ENCODE data around the gene SNX8.

The SNX8 gene

DNA sequence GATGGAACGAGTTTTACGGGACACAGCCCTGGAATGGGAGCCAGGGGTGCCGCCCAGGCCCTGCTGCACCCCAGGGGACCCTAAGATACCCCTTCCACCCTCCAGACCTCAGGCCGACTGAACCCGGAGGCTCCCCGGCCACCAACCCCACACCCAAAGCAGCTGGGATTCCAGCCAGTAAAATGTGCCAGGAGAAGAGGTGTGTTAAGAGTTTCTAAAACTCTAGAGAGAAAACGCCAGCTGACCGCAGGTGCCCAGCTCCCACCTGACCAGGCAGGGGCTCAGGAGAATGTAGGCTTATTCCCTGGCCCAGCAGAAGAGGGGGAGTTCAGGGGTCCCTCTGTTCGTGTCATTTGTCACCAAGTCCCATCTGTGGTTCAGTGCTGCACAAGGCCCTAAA, 54.8 kb downstream of the SNX8 start:
- no peak for DNase-seq

DNA sequence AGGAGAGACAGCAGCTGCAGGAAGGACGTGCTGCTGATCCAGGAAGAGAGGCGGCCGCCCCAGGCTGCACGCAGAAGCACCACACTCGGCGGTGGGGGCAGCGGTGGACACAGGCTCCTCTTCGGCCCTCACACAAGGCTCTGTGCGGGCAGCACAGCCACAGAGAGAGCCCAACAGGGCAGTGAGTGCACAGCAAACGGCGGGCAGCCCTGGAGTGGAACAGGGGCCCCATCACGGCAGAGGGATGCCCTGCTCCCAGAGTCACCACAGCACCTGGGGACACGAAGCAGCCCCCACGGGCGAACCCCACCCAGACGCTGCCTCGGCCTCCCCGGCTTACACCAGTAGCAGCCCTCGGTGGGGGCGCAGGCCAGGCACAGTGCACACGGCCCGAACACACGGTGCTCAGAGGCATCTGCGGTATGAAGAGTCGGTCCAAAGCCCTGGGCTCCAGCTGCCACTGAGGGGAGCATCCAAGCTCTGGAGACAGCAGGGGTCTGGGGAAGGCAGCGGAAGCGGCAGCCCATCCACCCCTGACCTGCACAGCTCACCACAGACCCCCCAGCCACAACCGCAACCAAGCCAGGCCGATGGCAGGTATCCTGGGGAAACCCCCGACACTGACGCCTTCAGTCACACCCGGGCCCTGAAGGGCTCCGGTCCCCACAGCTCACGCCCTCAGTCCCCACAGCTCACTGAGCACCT, 55.4 kb downstream of the SNX8 start:
- DNase-seq = no peak

- no peak for DNase-seq
Observed at GRCh38 chr7:2257651-2258050, 56.6 kb downstream of the SNX8 start.

- no peak for DNase-seq
Observed at GRCh38 chr7:2257046-2257551, 57.1 kb downstream of the SNX8 start.

GRCh38 chr7:2256306-2257045, 57.8 kb downstream of the SNX8 start:
- no peak for DNase-seq

DNA sequence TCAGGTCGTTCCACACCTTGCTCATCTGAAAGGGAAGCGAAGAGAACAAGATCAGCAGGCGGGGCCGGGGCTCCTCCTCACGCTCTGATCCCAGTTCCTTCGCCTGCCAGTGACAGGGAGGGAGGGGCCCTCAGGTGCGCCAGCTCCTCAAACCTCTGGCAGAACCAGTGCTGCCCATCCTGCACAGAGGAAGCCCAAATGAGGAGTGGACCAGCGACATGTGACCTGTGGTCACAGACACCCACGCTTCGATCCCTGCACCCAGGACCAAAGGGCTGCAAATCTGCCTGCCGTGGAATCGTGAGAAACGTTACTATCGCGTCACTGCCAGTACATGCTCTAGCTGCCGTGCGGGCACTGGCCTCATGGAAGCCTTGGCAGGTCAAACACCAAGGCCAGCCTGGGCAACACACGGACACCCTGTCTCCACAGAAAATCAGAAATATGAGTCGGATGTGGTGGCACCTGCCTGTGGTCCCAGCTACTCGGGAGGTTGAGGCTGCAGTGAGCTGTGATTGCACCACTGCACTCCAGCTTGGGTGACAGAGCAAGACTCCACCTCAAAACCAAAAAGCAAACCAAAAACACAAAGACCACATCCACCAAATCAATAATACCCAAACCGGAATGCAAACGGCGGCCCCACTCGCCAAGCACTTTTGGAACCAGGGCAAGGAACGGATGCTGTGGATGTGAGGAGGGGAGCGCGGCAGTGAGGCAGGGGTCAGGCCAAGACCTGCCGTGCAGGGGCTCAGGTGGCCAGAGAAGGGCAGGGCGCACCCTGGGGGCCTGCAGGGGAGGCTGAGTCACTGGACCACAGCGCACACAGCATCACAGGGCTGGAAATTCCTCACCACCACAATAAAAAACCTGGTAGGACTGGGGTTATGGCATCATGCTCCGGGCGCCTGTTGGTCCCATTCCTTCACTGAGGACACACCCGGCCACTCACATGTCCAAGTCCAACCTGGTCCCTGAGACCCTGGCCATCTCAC, 58.8 kb downstream of the SNX8 start:
- DNase-seq = no peak

DNA sequence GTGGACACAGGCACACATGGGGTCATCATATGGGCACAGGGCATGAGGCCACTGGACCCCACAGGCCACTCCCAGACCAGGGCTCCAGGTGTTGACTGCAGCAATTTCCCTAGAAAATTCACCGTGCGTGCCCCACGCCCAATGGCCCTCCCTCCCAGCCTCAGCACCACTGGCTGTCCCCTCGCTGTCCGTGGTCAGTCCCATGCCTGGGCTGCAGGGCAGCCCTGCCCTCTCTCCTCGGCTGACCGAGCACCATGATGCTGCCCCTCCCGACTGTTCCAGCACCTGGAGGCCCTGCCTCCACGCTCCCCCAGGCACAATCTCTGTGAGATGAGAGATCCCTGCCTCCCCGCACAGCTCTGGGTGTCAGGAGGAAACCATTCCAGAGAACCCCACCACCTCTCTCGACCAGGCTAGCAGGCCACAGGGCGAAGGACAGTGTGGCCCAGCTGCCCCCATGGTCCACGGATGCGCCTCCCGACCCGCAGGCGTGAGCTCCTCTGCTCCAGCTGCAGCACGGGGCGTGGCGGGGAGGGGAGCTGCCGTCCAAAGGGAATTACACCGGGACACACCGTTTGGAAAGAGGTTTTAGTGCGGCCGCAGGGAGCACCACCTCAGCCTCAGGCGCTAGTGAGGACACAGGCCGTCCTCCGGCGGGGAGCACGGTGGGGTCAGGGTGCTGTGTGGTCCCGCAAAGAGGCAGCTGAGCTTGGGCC, 59.7 kb downstream of the SNX8 start:
- no peak for DNase-seq

- no peak for DNase-seq
Observed at GRCh38 chr7:2253525-2254244, 60.6 kb downstream of the SNX8 start.

DNA sequence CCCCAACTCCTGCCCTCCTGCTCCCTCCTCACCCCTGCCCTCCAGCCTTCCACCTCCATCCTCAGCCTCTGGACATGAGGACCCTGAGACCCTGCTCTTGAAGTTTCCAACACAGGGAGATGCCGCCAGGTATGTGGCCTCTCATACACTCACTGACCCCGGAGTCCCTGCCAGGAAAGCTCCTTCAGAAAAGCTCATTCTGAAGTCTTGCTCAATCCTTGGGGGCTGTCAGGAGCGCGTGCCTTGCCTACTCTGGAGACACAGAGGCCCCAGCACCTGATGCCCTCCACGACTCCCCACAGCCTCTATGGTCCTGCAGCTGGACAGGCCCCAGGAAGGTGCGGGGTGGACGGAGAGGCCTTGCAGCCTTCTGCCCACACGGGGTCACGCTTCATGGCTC, 61.2 kb downstream of the SNX8 start:
- no peak for DNase-seq

DNA sequence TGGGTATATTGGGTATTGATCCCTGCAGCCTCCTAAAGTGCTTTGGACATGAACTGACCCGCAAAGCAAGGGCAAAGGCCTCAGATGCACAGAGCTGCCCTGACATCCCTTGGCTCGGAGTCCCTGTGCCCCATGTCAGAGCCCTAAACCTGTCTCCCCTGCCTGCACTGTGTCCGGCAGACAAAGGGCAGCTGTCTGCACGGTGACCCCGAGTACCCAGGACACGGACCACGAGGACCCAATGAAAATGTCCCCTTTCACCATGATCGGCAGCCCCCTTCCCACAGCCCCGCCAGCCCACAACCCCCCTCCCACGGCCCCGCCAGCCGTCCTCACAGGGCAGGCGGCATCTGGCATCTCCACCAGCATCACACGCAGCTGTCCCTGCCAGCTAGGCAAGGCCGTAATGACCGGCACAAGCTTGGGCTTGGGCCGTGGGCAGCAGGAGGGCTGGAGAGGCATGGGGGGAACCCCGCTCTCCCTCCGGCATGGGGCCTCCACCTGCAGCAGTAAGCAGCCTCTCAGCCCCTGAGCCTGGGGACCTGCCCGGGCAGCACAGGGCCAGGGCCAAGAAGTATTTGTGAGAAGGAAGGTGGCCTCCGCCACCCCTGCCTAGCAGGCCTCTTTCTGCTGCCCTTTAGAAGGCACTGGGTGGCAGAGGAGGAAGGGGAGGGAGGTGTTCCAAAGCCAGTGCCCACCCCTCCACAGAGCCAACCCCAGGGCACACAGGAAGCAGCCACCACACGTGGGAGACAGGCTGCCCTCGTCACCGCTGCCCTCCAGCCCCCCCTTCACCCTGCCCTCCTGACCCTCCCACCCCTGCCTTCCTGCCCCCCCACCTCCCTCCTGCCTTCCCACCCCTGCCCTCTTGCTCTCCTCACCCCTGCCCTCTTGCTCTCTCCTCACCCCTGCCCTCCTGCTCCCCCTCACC, 62.1 kb downstream of the SNX8 start:
- no peak for DNase-seq

DNA sequence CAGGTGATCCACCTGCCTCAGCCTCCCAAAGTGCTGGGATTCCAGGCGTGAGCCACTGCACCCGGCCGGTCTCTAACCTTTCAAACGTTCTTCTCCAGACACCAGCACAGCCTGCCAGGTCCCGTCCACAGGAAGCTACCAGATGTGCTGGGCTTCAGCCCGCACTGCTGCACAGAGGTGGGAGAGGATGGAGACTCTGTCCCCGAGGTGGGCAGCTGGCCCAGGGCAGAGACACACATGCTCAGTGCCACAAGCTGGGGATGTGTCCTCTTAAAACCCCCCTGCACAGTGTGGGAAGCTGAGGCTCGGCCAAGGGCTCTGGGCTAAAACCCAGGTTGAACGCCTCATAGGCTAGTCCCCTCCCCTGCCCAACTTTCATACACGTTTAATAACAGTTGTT, 62.9 kb downstream of the SNX8 start:
- DNase-seq = no peak

GRCh38 chr7:2249744-2250323, 64.4 kb downstream of the SNX8 start:
- DNase-seq = no peak

DNA sequence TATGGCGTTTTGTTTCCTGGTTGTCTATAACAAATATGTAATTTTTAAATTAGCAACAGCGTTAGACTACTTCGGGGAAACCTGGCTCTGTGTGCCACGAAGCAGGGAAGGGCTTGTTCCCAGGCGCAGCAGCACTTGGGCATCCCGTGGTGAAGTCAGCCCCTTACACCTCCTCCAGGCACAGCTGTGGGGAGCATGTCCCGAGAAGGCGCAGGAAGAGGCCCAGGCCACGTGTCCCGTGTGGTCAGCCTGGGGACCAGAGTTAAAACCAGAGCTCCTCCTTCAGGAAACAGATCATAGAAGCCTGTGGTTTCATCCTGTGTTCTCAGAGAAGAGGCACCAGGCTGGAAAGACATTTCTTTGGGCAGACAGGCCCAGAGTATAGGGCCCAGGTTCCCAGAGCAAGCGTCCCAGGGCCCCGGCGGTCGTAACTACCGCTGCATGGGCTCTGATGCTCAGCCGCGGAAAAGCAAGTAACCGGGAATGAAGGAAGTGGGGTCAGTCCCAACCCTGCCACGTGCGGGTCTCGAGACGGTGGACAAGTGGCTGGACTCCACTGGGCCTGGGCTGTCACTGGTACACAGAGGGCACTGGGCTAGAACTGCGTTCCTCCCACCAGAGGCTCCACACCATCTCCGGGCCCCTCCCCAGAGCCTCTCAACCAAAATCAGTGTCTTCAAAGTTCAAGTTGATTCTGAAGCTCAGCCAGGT, 65.1 kb downstream of the SNX8 start:
- DNase-seq = no peak

DNA sequence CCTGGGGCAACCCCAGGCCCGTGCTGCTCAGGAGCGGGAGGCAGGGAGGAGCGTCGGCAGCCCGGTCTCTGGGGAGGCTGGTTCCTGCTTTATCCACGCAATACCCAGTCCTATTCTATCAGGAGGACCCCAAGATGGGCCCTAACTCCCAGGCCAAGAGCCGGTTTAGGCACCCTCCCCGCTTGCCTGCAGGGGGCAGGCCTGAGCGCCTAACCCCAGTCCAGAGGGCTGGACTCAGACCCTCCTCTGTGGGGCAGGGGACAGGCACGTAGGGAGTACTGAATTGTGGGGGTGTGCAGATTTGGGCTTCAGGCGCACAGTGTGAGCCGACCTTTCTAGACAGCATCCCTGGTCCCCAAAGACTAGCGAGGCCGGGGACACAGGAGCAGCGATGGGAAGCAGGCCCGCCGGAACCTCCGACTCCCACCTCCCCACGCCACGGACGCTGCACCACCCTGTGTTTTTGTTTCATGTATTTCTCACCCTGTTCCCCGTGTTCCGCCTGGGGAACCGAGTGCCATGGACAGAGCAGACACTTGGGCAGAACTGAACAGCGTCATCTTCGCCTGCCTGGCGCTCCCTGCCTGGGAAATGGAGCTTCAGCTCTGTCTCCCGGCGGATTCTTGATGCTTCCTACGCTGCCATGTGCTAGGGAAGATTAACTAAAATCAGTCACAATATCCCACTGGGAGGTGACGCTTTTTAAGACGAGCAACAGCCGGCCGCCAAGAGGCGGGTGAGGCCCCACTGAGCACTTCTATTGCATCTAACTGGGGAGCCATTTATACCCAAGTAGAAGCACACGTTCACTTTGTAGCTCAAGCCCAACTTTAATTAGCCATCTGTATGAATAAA, 66.9 kb downstream of the SNX8 start:
- no peak for DNase-seq

- no peak for DNase-seq
Observed at GRCh38 chr7:2245883-2246675, 68.2 kb downstream of the SNX8 start.

DNA sequence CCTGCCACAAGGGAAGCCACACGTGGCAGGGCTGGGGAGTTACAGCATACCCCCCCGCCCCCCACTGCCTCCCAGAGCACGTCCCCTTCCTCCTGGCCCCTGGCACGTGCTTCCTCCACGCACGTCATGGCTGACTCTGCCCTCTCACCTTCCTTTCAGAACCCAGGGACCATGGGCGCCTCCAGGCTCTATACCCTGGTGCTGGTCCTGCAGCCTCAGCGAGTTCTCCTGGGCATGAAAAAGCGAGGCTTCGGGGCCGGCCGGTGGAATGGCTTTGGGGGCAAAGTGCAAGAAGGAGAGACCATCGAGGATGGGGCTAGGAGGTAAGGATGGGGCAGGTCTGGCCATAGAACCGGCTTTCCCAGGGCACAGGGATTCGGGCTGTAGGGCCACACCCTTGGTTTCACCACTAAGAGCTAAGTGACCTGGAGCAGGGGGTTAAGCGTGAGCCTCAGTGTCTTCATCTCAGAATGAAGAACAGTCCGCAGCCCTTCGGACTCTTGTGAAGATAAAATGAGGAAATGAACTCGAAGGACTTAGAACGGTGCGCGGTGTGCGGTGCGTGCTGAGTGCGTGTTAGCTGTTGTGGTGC, 69.7 kb downstream of the SNX8 start:
- no peak for DNase-seq

GRCh38 chr7:2243458-2243857, 70.8 kb downstream of the SNX8 start:
- no peak for DNase-seq
